HepG2 (cell line): ENCODE measurements around the gene ST13. TPM values are rescaled to one million over a fixed set of nuclear protein-coding genes. Genes with fewer than 3 reads are reported as not detected.

Experiments
- ATAC-seq: fragments of 200-7000 bp; cut with Tn5 transposase; 3 replicates; pipeline ENCODE4 v1.9.1; 2020; ENCODE audit warnings: mild to moderate bottlenecking, moderate library complexity
- BruUV-seq: library from RNA; stranded (reverse); fragments of 400-500 nt; replicated peaks from 2 replicates; lab custom pipeline; 2021; lab: Mats Ljungman, UMichigan
- CTCF ChIA-PET: fragments of 300-600 bp; formaldehyde crosslinking; extraction: SDS; loops from one replicate; lab custom pipeline; 2021; ENCODE audit warnings: low total read pairs, inconsistent platforms, low intra/inter-chr PET ratio; lab: Yijun Ruan, JAX
- POLR2A ChIA-PET: fragments of 350-600 bp; sonication (Branson Sonifier 250); formaldehyde crosslinking; loops from one replicate; lab custom pipeline; 2020; ENCODE audit warnings: antibody characterized with exemption, inconsistent platforms; lab: Yijun Ruan, JAX
- DNase-seq: peaks from one replicate; pipeline ENCODE4 v3.0.0-alpha.2; 2015; ENCODE audit warnings: low spot score
- FAIRE-seq: peaks from 3 replicates; lab custom pipeline; 2011; peaks lifted over from hg19 to GRCh38; lab: Jason Lieb, UNC
- H2AFZ ChIP-seq: one replicate; pipeline ENCODE4 v1.6.1; 2011; ENCODE audit warnings: low read length, inconsistent platforms
- H3K27ac ChIP-seq: fragments of 300-600 bp; 3 replicates; pipeline ENCODE4 v1.8.0; 2011; ENCODE audit warnings: mixed run types, mild to moderate bottlenecking, mixed read lengths, low read length, inconsistent platforms; ENCODE audit not compliant: insufficient read depth; ENCODE audit errors: extremely low read length
- H3K27me3 ChIP-seq, 2 experiments: fragments of 200-600 bp in 1 of 2; 2 replicates in 1 of 2; 3 replicates in 1 of 2; pipeline versions ENCODE4 v1.6.0 to v1.8.0; 2011; ENCODE audit warnings: low read length in 2 of 2, mild to moderate bottlenecking in 2 of 2, moderate library complexity in 2 of 2, inconsistent platforms in 1 of 2; ENCODE audit not compliant: insufficient read depth in 2 of 2, control insufficient read depth in 1 of 2
- H3K36me3 ChIP-seq, 2 experiments: fragments of 200-600 bp in 1 of 2; replicated peaks in 1 of 2; 2 replicates in 1 of 2; 3 replicates in 1 of 2; pipeline versions ENCODE4 v1.5.1 to v1.8.0; 2011; ENCODE audit warnings: low read length in 2 of 2, inconsistent platforms in 1 of 2; ENCODE audit not compliant: insufficient read depth in 2 of 2, control insufficient read depth in 1 of 2
- H3K4me1 ChIP-seq: 2 replicates; pipeline ENCODE4 v1.5.1; 2012; ENCODE audit warnings: low read length, inconsistent platforms; ENCODE audit not compliant: insufficient read depth
- H3K4me2 ChIP-seq: 2 replicates; pipeline ENCODE4 v1.6.0; 2011; ENCODE audit warnings: low read depth, low read length, inconsistent platforms
- H3K4me3 ChIP-seq, 3 experiments: fragments of 200-600 bp in 1 of 3; sonication (generic), shearing (Covaris generic) in 1 of 3; replicated peaks in 1 of 3; 2 replicates each; pipeline ENCODE4 v1.5.1; 2011 to 2016; ENCODE audit warnings: low read length in 3 of 3, inconsistent platforms in 2 of 3, low read depth in 2 of 3, mild to moderate bottlenecking in 2 of 3, control low read depth in 1 of 3, mixed read lengths in 1 of 3; ENCODE audit not compliant: insufficient read depth in 1 of 3
- H3K79me2 ChIP-seq: one replicate; pipeline ENCODE4 v1.6.1; 2011; ENCODE audit warnings: low read length, inconsistent platforms; ENCODE audit not compliant: insufficient read depth
- H3K9ac ChIP-seq: 2 replicates; pipeline ENCODE4 v1.6.0; 2011; ENCODE audit warnings: mild to moderate bottlenecking, low read depth, low read length, inconsistent platforms; ENCODE audit not compliant: insufficient read depth
- H3K9me3 ChIP-seq: 2 replicates; pipeline ENCODE4 v1.5.1; 2012; ENCODE audit warnings: mild to moderate bottlenecking, low read length
- H4K20me1 ChIP-seq: 2 replicates; pipeline ENCODE4 v1.6.0; 2011; ENCODE audit warnings: inconsistent platforms, mild to moderate bottlenecking, low read length, moderate library complexity; ENCODE audit not compliant: insufficient read depth
- E2F1 ChIP-seq: sonication (generic); formaldehyde crosslinking; IDR thresholded peaks from 2 replicates; pipeline ENCODE4 v1.5.0; 2020; ENCODE audit warnings: missing genetic modification reagents
- FOSL1 ChIP-seq: sonication (generic); formaldehyde crosslinking; IDR thresholded peaks from 2 replicates; pipeline ENCODE4 v1.9.0; 2021; ENCODE audit warnings: missing genetic modification reagents, borderline replicate concordance
- GFI1 ChIP-seq: sonication (generic); formaldehyde crosslinking; IDR thresholded peaks from 2 replicates; pipeline ENCODE4 v1.5.0; 2020; ENCODE audit warnings: missing genetic modification reagents, mild to moderate bottlenecking, borderline replicate concordance
- MLXIP ChIP-seq: sonication (generic); formaldehyde crosslinking; IDR thresholded peaks from 2 replicates; pipeline ENCODE4 v1.9.0; 2021; ENCODE audit warnings: missing genetic modification reagents, borderline replicate concordance
- MTA3 ChIP-seq: sonication (generic); formaldehyde crosslinking; IDR thresholded peaks from 2 replicates; pipeline ENCODE4 v1.4.0; 2020; ENCODE audit warnings: missing genetic modification reagents
- PATZ1 ChIP-seq: sonication (generic); formaldehyde crosslinking; IDR thresholded peaks from 2 replicates; pipeline ENCODE4 v1.4.0; 2020; ENCODE audit warnings: missing genetic modification reagents
- ZNF367 ChIP-seq: sonication (generic); formaldehyde crosslinking; IDR thresholded peaks from 2 replicates; pipeline ENCODE4 v1.4.0; 2020; ENCODE audit warnings: missing genetic modification reagents, borderline replicate concordance
- ZNF772 ChIP-seq: sonication (generic); formaldehyde crosslinking; IDR thresholded peaks from 2 replicates; pipeline ENCODE4 v1.5.0; 2020; ENCODE audit warnings: mild to moderate bottlenecking, missing genetic modification reagents
- WGBS: methylation state at CpG from one replicate; pipeline ENCODE4 v1.1.6; 2017; ENCODE audit warnings: low lambda C conversion rate; 5-methylcytosine and 5-hydroxymethylcytosine counted together
- in situ Hi-C: cut with HindIII; loops from 2 replicates; pipeline ENCODE4 v1.10.0; 2017; ENCODE audit warnings: low pct_unique_long_range_greater_than_20kb; ENCODE audit not compliant: extremely low pct_ligation_motif_present
- intact Hi-C: fragments of 100-400 bp; cut with micrococcal nuclease; formaldehyde crosslinking; loops from one replicate; pipeline ENCODE4 v1.10.0; 2022; ENCODE audit not compliant: unreplicated experiment
- polyA plus RNA-seq, 8 experiments: library from polyadenylated mRNA; depleted of rRNA in 3 of 8; stranded (reverse) in 7 of 8; unstranded in 1 of 8; fragments of >200 nt; fragmentation: Illumina TruSeq in 4 of 8; extraction: Trizol in 4 of 8; gene quantifications; 2 replicates each; pipeline versions ENCODE4 v1.2.1 to v1.2.3, GENCODE V29; 2011 to 2016; ENCODE audit warnings: low read depth in 4 of 8, missing spikeins in 1 of 8, mixed read lengths in 1 of 8; ENCODE audit not compliant: insufficient read depth in 1 of 8
- total RNA-seq, 5 experiments: library from RNA; depleted of rRNA; stranded (reverse); fragments of >200 nt; fragmentation: Illumina TruSeq; extraction: Trizol; gene quantifications; 2 replicates each; pipeline ENCODE4 v1.2.3, GENCODE V29; 2016; ENCODE audit warnings: low read depth in 1 of 5
- TF ChIP-seq, protein P1 (sequence below): sonication (generic); formaldehyde crosslinking; IDR thresholded peaks from 2 replicates; pipeline ENCODE4 v1.4.0; 2020; ENCODE audit warnings: missing genetic modification reagents
- TF ChIP-seq, protein P2 (sequence below): sonication (generic); formaldehyde crosslinking; IDR thresholded peaks from 2 replicates; pipeline ENCODE4 v1.5.0; 2020; ENCODE audit warnings: mild to moderate bottlenecking, missing genetic modification reagents

ST13 gene
- total and polyA plus RNA-seq, 2 of the 13 experiments (the other 11 are each of a cell fraction or from before 2014, with no cell fraction given), result 110 to 274 TPM

DNA sequence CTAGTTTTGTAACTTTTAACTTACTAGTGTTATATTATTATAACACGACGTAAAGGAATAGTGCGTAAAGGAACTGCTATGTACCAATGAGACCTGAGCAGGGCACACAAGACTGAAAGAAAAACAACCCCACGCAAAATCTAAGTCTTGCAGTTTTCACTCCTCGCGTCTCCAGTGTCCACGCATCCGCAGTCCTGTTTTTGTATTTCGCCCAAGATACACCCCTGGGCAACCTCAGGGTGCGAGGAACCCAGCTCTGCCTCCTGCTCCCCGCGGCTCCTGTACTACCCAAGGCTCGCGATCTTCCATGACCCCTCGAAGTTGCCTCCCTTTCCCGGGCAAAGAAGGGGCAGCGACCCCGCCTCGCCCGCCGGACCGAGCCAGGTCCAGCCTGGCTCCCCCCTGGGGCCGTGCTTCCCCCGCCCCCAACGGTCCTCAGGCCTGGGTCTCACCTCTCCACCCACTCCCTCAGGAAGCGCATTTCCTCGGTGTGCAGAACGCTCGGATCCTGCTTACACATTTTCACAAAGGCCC is 393 bp downstream of the ST13 start:
- intact Hi-C loops (no loop called here), in situ Hi-C loops (no loop called here)
- Histone ChIP-seq H3K27ac (peak overlapping the region; percentile 96), H3K9me3 (no peaks in the 10 kb centered on the region), H3K79me2 (peaks cover 85% of the 10 kb centered on the region), H3K4me3 (peak overlapping the region; percentile 85 to 96 (median 90)), H3K4me2 (peak overlapping the region; percentile 92), H3K36me3 (peaks cover 0 to 7% of the 10 kb centered on the region in 2 experiments; a peak in 1 of 5 replicates), H3K4me1 (peaks cover 46% of the 10 kb centered on the region), H3K27me3 (no peaks in the 10 kb centered on the region; a peak in 1 of 5 replicates), H4K20me1 (peaks cover 10% of the 10 kb centered on the region), H2AFZ (no peak overlapping the region), H3K9ac (peak overlapping the region; percentile 98)
- FAIRE-seq (no peak), DNase-seq (no peak), ATAC-seq (peak; percentile 62)
- under 1% methylated on average over 23 of the region's 29 CpGs for WGBS
- ChIA-PET POLR2A (interaction anchor here (0.8 to 2.0 kb wide), 11 partner anchors 11 to 592 kb away, joined by 3 to 18 read pairs (median 5); partner anchors contain the start of genes EP300, RBX1 and SLC25A17), CTCF (no interaction called here)
- BruUV-seq, result TSS peak; percentile 50
- 0 out of 2 replicates have a peak, but pooled peaks have one; percentile 8 for TF ChIP-seq GFI1
- TF ChIP-seq MTA3 (CRISPR knock-in tag), result no peak
- TF ChIP-seq PATZ1 (CRISPR knock-in tag), result peak; percentile 88
- TF ChIP-seq MLXIP (CRISPR knock-in tag), result 0 out of 2 replicates have a peak, but pooled peaks have one; percentile 61
- TF ChIP-seq E2F1, result no peak
- TF ChIP-seq ZNF772 (CRISPR knock-in tag), result no peak
- TF ChIP-seq, protein P1, sequence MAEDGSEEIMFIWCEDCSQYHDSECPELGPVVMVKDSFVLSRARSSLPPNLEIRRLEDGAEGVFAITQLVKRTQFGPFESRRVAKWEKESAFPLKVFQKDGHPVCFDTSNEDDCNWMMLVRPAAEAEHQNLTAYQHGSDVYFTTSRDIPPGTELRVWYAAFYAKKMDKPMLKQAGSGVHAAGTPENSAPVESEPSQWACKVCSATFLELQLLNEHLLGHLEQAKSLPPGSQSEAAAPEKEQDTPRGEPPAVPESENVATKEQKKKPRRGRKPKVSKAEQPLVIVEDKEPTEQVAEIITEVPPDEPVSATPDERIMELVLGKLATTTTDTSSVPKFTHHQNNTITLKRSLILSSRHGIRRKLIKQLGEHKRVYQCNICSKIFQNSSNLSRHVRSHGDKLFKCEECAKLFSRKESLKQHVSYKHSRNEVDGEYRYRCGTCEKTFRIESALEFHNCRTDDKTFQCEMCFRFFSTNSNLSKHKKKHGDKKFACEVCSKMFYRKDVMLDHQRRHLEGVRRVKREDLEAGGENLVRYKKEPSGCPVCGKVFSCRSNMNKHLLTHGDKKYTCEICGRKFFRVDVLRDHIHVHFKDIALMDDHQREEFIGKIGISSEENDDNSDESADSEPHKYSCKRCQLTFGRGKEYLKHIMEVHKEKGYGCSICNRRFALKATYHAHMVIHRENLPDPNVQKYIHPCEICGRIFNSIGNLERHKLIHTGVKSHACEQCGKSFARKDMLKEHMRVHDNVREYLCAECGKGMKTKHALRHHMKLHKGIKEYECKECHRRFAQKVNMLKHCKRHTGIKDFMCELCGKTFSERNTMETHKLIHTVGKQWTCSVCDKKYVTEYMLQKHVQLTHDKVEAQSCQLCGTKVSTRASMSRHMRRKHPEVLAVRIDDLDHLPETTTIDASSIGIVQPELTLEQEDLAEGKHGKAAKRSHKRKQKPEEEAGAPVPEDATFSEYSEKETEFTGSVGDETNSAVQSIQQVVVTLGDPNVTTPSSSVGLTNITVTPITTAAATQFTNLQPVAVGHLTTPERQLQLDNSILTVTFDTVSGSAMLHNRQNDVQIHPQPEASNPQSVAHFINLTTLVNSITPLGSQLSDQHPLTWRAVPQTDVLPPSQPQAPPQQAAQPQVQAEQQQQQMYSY (CRISPR knock-in tag), result peak; percentile 89
- TF ChIP-seq, protein P2, sequence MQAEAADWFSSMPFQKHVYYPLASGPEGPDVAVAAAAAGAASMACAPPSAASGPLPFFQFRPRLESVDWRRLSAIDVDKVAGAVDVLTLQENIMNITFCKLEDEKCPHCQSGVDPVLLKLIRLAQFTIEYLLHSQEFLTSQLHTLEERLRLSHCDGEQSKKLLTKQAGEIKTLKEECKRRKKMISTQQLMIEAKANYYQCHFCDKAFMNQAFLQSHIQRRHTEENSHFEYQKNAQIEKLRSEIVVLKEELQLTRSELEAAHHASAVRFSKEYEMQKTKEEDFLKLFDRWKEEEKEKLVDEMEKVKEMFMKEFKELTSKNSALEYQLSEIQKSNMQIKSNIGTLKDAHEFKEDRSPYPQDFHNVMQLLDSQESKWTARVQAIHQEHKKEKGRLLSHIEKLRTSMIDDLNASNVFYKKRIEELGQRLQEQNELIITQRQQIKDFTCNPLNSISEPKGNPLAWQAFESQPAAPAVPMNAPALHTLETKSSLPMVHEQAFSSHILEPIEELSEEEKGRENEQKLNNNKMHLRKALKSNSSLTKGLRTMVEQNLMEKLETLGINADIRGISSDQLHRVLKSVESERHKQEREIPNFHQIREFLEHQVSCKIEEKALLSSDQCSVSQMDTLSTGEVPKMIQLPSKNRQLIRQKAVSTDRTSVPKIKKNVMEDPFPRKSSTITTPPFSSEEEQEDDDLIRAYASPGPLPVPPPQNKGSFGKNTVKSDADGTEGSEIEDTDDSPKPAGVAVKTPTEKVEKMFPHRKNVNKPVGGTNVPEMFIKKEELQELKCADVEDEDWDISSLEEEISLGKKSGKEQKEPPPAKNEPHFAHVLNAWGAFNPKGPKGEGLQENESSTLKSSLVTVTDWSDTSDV (CRISPR knock-in tag), result peak; percentile 85; the same call in 1 of the 2 replicates
- TF ChIP-seq ZNF367, result no peak
- TF ChIP-seq FOSL1 (CRISPR knock-in tag), result no peak
